ENCODE data around the gene RHBDF2. TPM values are rescaled to one million over a fixed set of nuclear protein-coding genes. Genes with fewer than 3 reads are reported as not detected.

Gene RHBDF2
- total RNA-seq, 2 experiments from 2014 or later = 144 to 173 TPM

- Histone ChIP-seq H3K4me1 (ENCODE audit: insufficient read depth, low read length, poor library complexity, severe bottlenecking) (peaks cover 43% of the 10 kb centered on the region), H3K4me2 (ENCODE audit: low read length) (peak overlapping the region; percentile 84), H3K79me2 (ENCODE audit: insufficient read depth, low read depth, low read length) (no peaks in the 10 kb centered on the region), H3K27ac (ENCODE audit: low read depth, low read length, poor library complexity, severe bottlenecking) (peak overlapping the region; percentile 94), H3K9me3 (ENCODE audit: low read length) (no peaks in the 10 kb centered on the region), H3K9me2 (ENCODE audit: insufficient read depth, low read length) (no peaks in the 10 kb centered on the region), H3K36me3 (ENCODE audit: insufficient read depth, low read length) (no peaks in the 10 kb centered on the region), H4K20me1 (ENCODE audit: insufficient read depth, low read length) (no peaks in the 10 kb centered on the region), H2AFZ (ENCODE audit: low read length) (peak overlapping the region; percentile 82), H3K4me3 (ENCODE audit: low read depth, low read length, poor library complexity, severe bottlenecking) (peak overlapping the region; percentile 68)
- BruUV-seq (replicated peaks) = TSS peak; percentile 75
- peak; percentile 85 for DNase-seq (ENCODE audit: low spot score)
- ChIA-PET POLR2A (interaction anchor here (0.6 to 3.3 kb wide), 17 partner anchors 12 to 873 kb away, joined by 3 to 53 read pairs (median 4); partner anchors contain the start of genes PRCD and PRPSAP1), CTCF (ENCODE audit: unreplicated experiment) (interaction anchor here (0.6 to 1.8 kb wide), 9 partner anchors 17 to 254 kb away, joined by 3 to 7 read pairs (median 4); no protein-coding TSS in a partner anchor)
- intact Hi-C loops (cut with micrococcal nuclease; ENCODE audit: unreplicated experiment) = loop anchor here (1.0 kb wide), 2 partner anchors 19 to 29 kb away; no protein-coding TSS in a partner anchor
- no peak for TF ChIP-seq EZH2phosphoT487 (IDR thresholded peaks at IDR 0.05; ENCODE audit: borderline replicate concordance, low read depth, low read length)
- TF ChIP-seq CTCF (conservative IDR thresholded peaks at IDR 0.05; ENCODE audit: low read length) = peak; percentile 75
Measured at GRCh38 chr17:76528528-76529223, 27.5 kb upstream of the RHBDF2 start.

- H2AFZ ChIP-seq (ENCODE audit: low read length) = peak overlapping the region; percentile 82
- ChIA-PET CTCF (ENCODE audit: unreplicated experiment) (interaction anchor here (0.7 to 1.8 kb wide), 9 partner anchors 17 to 254 kb away, joined by 3 to 7 read pairs (median 4); no protein-coding TSS in a partner anchor), POLR2A (interaction anchor here (0.5 to 3.3 kb wide), 14 partner anchors 12 to 873 kb away, joined by 3 to 53 read pairs (median 3); partner anchors contain the start of gene PRCD)
- TF ChIP-seq CTCF (conservative IDR thresholded peaks at IDR 0.05; ENCODE audit: low read length) (no peak), EZH2phosphoT487 (IDR thresholded peaks at IDR 0.05; ENCODE audit: borderline replicate concordance, low read depth, low read length) (no peak)
- H3K4me3 ChIP-seq (ENCODE audit: low read depth, low read length, poor library complexity, severe bottlenecking) = peak overlapping the region; percentile 68
- H3K4me1 ChIP-seq (ENCODE audit: insufficient read depth, low read length, poor library complexity, severe bottlenecking) = peaks cover 47% of the 10 kb centered on the region
- no peaks in the 10 kb centered on the region for H4K20me1 ChIP-seq (ENCODE audit: insufficient read depth, low read length)
- H3K36me3 ChIP-seq (ENCODE audit: insufficient read depth, low read length) = no peaks in the 10 kb centered on the region
- DNase-seq (ENCODE audit: low spot score) = peak; percentile 93
- H3K79me2 ChIP-seq (ENCODE audit: insufficient read depth, low read depth, low read length) = no peaks in the 10 kb centered on the region
- H3K4me2 ChIP-seq (ENCODE audit: low read length) = peak overlapping the region; percentile 84
- intact Hi-C loops (cut with micrococcal nuclease; ENCODE audit: unreplicated experiment) = loop anchor here (1.0 kb wide), 2 partner anchors 19 to 29 kb away; no protein-coding TSS in a partner anchor
- H3K9me2 ChIP-seq (ENCODE audit: insufficient read depth, low read length) = no peaks in the 10 kb centered on the region
- no peaks in the 10 kb centered on the region for H3K9me3 ChIP-seq (ENCODE audit: low read length)
- H3K27ac ChIP-seq (ENCODE audit: low read depth, low read length, poor library complexity, severe bottlenecking) = peak overlapping the region; percentile 94
- no TSS peak for BruUV-seq (replicated peaks)
Measured at GRCh38 chr17:76528156-76528527, 26.9 kb upstream of the RHBDF2 start.
